GM12878 (cell line): Measurements from ENCODE around the gene C9orf40. TPM values are rescaled to one million over a fixed set of nuclear protein-coding genes. Genes with fewer than 3 reads are reported as not detected.

Experiments
- ATAC-seq: fragments of 200-7000 bp; cut with Tn5 transposase; 3 replicates; pipeline ENCODE4 v1.9.1; 2020; ENCODE audit warnings: mild to moderate bottlenecking, moderate library complexity
- BruUV-seq: library from RNA; stranded (reverse); fragments of 400-500 nt; replicated peaks from 2 replicates; lab custom pipeline; 2021; lab: Mats Ljungman, UMichigan
- CTCF ChIA-PET: fragments of 300-600 bp; sonication (Branson Sonifier 250); formaldehyde crosslinking; extraction: SDS; loops from one replicate; lab custom pipeline; 2021; ENCODE audit warnings: inconsistent platforms; lab: Yijun Ruan, JAX
- POLR2A ChIA-PET: fragments of 350-600 bp; formaldehyde crosslinking; extraction: SDS; loops from one replicate; lab custom pipeline; 2021; ENCODE audit warnings: inconsistent platforms; lab: Charles Lee
- RAD21 ChIA-PET: fragments of 300-600 bp; sonication (Branson Sonifier 250); formaldehyde crosslinking; loops from one replicate; lab custom pipeline; 2023; ENCODE audit warnings: antibody characterized with exemption; ENCODE audit not compliant: unreplicated experiment; lab: Charles Lee
- SMC1A ChIA-PET: fragments of 300-600 bp; sonication (Branson Sonifier 250); formaldehyde crosslinking; loops from one replicate; lab custom pipeline; 2023; ENCODE audit not compliant: unreplicated experiment, uncharacterized antibody; lab: Charles Lee
- DNase-seq: peaks from one replicate; pipeline ENCODE4 v3.0.0-alpha.2; 2011; ENCODE audit warnings: low read depth, low spot score
- FAIRE-seq: peaks from 3 replicates; lab custom pipeline; 2011; peaks lifted over from hg19 to GRCh38; lab: Jason Lieb, UNC
- H2AFZ ChIP-seq: 2 replicates; pipeline ENCODE4 v1.6.0; 2011; ENCODE audit warnings: low read depth, low read length, control low read depth; ENCODE audit not compliant: control insufficient read depth
- H3K27ac ChIP-seq: 2 replicates; pipeline ENCODE4 v1.5.1; 2011; ENCODE audit warnings: control low read depth; ENCODE audit not compliant: control insufficient read depth, insufficient read depth
- H3K27me3 ChIP-seq, 2 experiments: replicated peaks in 1 of 2; 2 replicates each; pipeline versions ENCODE4 v1.6.0 to v1.6.1; 2011; ENCODE audit warnings: low read length in 1 of 2; ENCODE audit not compliant: control insufficient read depth in 2 of 2, insufficient read depth in 2 of 2
- H3K36me3 ChIP-seq, 2 experiments: 2 replicates each; pipeline ENCODE4 v1.5.1; 2011; ENCODE audit warnings: low read length in 1 of 2; ENCODE audit not compliant: control insufficient read depth in 2 of 2, insufficient read depth in 2 of 2
- H3K4me1 ChIP-seq: 2 replicates; pipeline ENCODE4 v1.6.1; 2011; ENCODE audit warnings: mild to moderate bottlenecking, low read length, moderate library complexity, mixed read lengths; ENCODE audit not compliant: control insufficient read depth, insufficient read depth
- H3K4me2 ChIP-seq: 2 replicates; pipeline ENCODE4 v1.6.0; 2011; ENCODE audit warnings: control low read depth; ENCODE audit not compliant: control insufficient read depth, insufficient read depth
- H3K4me3 ChIP-seq: fragments of 200-600 bp; sonication (generic); 2 replicates; pipeline ENCODE4 v1.5.1; 2016
- H3K79me2 ChIP-seq: 2 replicates; pipeline ENCODE4 v1.6.0; 2011; ENCODE audit warnings: low read length; ENCODE audit not compliant: control insufficient read depth, insufficient read depth
- H3K9ac ChIP-seq: 2 replicates; pipeline ENCODE4 v1.8.0; 2011; ENCODE audit warnings: low read length, control low read depth, mixed read lengths; ENCODE audit not compliant: control insufficient read depth, insufficient read depth
- H3K9me3 ChIP-seq: replicated peaks from 3 replicates; pipeline ENCODE4 v1.5.1; 2011; ENCODE audit warnings: mild to moderate bottlenecking, low read length; ENCODE audit not compliant: control insufficient read depth, insufficient read depth
- H4K20me1 ChIP-seq: 2 replicates; pipeline ENCODE4 v1.6.0; 2011; ENCODE audit not compliant: control insufficient read depth, insufficient read depth
- HSF1 ChIP-seq: fragments of 150-350 bp; IDR thresholded peaks from 2 replicates; pipeline ENCODE4 v1.6.1; 2014; ENCODE audit warnings: mild to moderate bottlenecking, low read depth, low read length
- SREBF2 ChIP-seq: IDR thresholded peaks from 2 replicates; pipeline ENCODE4 v1.6.1; 2012; ENCODE audit warnings: mild to moderate bottlenecking, low read length
- STAT1 ChIP-seq: fragments of 450-650 bp; conservative IDR thresholded peaks from 2 replicates; pipeline ENCODE4 v1.6.1; 2014; ENCODE audit warnings: antibody characterized with exemption, mild to moderate bottlenecking
- WGBS: methylation state at CpG from one replicate; pipeline ENCODE4 v1.1.6; 2016; ENCODE audit warnings: low lambda C conversion rate; ENCODE audit not compliant: insufficient replicate concordance, insufficient coverage; ENCODE audit errors: missing lambda C conversion rate; 5-methylcytosine and 5-hydroxymethylcytosine counted together
- in situ Hi-C: fragments of 300-500 bp; cut with MboI; formaldehyde crosslinking; loops from 9 replicates; pipeline ENCODE4 v1.14.3; 2018; ENCODE audit warnings: mixed read lengths
- intact Hi-C: fragments of 100-400 bp; cut with micrococcal nuclease; formaldehyde crosslinking; loops from one replicate; pipeline ENCODE4 v1.14.2; 2022; ENCODE audit not compliant: unreplicated experiment
- polyA plus RNA-seq, 11 experiments: library from polyadenylated mRNA; depleted of rRNA in 4 of 11; unstranded in 6 of 11; stranded (reverse) in 5 of 11; fragments of >200 nt; fragmentation: Nextera tagmentation in 4 of 11; fragmentation: Illumina TruSeq in 1 of 11; extraction: Ambion mirVana in 4 of 11; extraction: Trizol in 1 of 11; gene quantifications; 1 replicate in 1 of 11; 2 replicates in 10 of 11; pipeline versions ENCODE4 v1.2.1 to v1.2.3, GENCODE V29; 2011 to 2016; ENCODE audit warnings: inconsistent platforms in 2 of 11, missing spikeins in 2 of 11, low read depth in 1 of 11
- total RNA-seq, 4 experiments: library from RNA; depleted of rRNA in 3 of 4; stranded (reverse); fragments of >200 nt in 3 of 4; fragmentation: Illumina TruSeq in 1 of 4; extraction: Trizol in 1 of 4; gene quantifications; 2 replicates each; pipeline versions ENCODE4 v1.2.1 to v1.2.3, GENCODE V29; 2013 to 2021

The C9orf40 gene
- total and polyA plus RNA-seq, 10 of the 15 experiments (the other 5 are each of a cell fraction or from before 2014, with no cell fraction given) = 6.8 to 30.9 (median 11.5) TPM

GRCh38 chr9:74979844-74980243 is 27.1 kb upstream of the C9orf40 start:
- intact Hi-C loops = no loop called here
- RAD21 ChIA-PET = no interaction called here

GRCh38 chr9:74977287-74977686 is 24.6 kb upstream of the C9orf40 start:
- H3K27me3 ChIP-seq = no peaks in the 10 kb centered on the region
- in situ Hi-C loops (no loop called here), intact Hi-C loops (no loop called here)
- no peak overlapping the region for H2AFZ ChIP-seq
- BruUV-seq = no TSS peak
- H3K9ac ChIP-seq = no peak overlapping the region
- ATAC-seq (no peak), DNase-seq (no peak), FAIRE-seq (no peak)
- H3K4me3 ChIP-seq = no peak overlapping the region
- POLR2A ChIA-PET = no interaction called here
- TF ChIP-seq SREBF2 = no peak
- H3K79me2 ChIP-seq = no peaks in the 10 kb centered on the region
- SMC1A ChIA-PET = no interaction called here
- RAD21 ChIA-PET = no interaction called here
- no peak overlapping the region for H3K27ac ChIP-seq
- H3K36me3 ChIP-seq = no peaks in the 10 kb centered on the region
- WGBS = 95% methylated on average over 4 of the region's 4 CpGs
- no peaks in the 10 kb centered on the region for H4K20me1 ChIP-seq
- CTCF ChIA-PET = no interaction called here
- no peak overlapping the region for H3K4me2 ChIP-seq
- no peaks in the 10 kb centered on the region for H3K4me1 ChIP-seq
- peaks cover 1% of the 10 kb centered on the region; the same call in 2 of the 3 replicates for H3K9me3 ChIP-seq

More at GRCh38 chr9:74979844-74980243, 27.1 kb upstream of the C9orf40 start:
- no peaks in the 10 kb centered on the region for H3K79me2 ChIP-seq
- no peak overlapping the region for H3K4me2 ChIP-seq
- TF ChIP-seq STAT1 = no peak
- TF ChIP-seq HSF1 = no peak
- H3K36me3 ChIP-seq = no peaks in the 10 kb centered on the region; a peak in 1 of 4 replicates
- ChIA-PET CTCF (no interaction called here), POLR2A (no interaction called here), SMC1A (no interaction called here)
- FAIRE-seq = no peak
- WGBS = 96% methylated on average over 4 of the region's 4 CpGs
- no peaks in the 10 kb centered on the region for H4K20me1 ChIP-seq
- H3K27me3 ChIP-seq = no peaks in the 10 kb centered on the region
- no peak for ATAC-seq
- H3K9me3 ChIP-seq = peaks cover 1% of the 10 kb centered on the region; the same call in 2 of the 3 replicates
- H3K9ac ChIP-seq = no peak overlapping the region
- BruUV-seq = no TSS peak
- in situ Hi-C loops = no loop called here
- no peak overlapping the region for H3K27ac ChIP-seq
- H3K4me3 ChIP-seq = no peak overlapping the region
- H2AFZ ChIP-seq = no peak overlapping the region
- no peak for DNase-seq
- H3K4me1 ChIP-seq = no peaks in the 10 kb centered on the region
